Regular cardiac myocyte (primary cell): ENCODE results near the gene GPR179. TPM values are rescaled to one million over a fixed set of nuclear protein-coding genes. Genes with fewer than 3 reads are reported as not detected.

Experiments used
- total RNA-seq: library from RNA; depleted of rRNA; stranded (reverse); fragments of >200 nt; gene quantifications from 2 replicates; pipeline ENCODE4 v1.2.3, GENCODE V29; 2014

GPR179 gene, protein sequence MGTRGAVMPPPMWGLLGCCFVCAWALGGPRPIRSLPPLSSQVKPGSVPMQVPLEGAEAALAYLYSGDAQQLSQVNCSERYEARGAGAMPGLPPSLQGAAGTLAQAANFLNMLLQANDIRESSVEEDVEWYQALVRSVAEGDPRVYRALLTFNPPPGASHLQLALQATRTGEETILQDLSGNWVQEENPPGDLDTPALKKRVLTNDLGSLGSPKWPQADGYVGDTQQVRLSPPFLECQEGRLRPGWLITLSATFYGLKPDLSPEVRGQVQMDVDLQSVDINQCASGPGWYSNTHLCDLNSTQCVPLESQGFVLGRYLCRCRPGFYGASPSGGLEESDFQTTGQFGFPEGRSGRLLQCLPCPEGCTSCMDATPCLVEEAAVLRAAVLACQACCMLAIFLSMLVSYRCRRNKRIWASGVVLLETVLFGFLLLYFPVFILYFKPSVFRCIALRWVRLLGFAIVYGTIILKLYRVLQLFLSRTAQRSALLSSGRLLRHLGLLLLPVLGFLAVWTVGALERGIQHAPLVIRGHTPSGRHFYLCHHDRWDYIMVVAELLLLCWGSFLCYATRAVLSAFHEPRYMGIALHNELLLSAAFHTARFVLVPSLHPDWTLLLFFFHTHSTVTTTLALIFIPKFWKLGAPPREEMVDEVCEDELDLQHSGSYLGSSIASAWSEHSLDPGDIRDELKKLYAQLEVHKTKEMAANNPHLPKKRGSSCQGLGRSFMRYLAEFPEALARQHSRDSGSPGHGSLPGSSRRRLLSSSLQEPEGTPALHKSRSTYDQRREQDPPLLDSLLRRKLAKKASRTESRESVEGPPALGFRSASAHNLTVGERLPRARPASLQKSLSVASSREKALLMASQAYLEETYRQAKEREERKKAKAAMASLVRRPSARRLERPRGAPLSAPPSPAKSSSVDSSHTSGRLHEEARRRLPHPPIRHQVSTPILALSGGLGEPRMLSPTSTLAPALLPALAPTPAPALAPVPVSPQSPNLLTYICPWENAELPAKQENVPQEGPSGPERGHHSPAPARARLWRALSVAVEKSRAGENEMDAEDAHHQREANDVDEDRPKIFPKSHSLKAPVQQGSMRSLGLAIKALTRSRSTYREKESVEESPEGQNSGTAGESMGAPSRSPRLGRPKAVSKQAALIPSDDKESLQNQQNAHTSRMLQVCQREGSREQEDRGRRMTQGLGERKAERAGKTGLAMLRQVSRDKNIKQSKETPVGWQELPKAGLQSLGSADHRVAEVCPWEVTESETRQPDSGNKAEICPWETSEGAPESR (N-terminal part only)
- under 0.01 TPM in 1 of 2 replicates, not detected in the other for total RNA-seq

DNA sequence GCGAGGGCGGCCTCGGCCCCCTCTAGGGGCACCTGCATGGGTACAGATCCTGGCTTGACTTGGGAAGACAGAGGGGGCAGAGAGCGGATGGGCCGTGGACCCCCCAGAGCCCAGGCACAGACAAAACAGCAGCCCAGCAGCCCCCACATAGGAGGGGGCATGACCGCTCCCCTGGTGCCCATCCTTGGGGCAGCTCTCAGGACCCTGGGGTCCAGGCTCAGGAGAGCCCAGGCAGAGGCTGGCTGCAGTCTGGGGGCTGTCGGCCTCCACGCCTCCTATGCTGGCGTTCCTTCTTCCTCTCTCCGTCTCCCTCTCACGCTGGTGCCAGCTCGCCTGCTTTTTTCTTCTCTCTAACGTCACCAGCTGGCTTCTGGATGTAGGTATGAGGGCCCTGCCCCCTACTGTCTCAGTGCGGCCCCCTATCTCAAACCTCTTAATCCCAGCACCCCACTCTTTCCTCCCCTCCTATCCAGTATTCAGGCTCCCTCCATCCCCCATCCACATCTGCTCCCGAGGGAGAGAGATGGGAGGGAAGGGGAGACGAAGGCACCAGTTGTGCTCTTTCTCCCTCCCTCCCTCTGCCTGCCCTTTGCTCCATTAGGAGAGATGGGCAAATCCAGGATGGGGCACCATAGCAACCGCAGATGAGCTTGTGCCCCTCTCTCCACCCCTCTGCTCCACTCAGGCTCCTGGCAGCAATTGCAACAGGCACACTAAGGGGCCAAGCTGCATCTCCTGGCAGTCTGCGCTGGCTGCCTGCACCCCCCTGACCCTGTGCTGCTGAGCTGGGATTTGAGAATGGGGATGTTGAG, at the start of gene GPR179:
Gene GPR179, minus strand, starts transcription at position 349 of the 812 bp plus-strand sequence. Its CDS starts 167 bp downstream, at position 182.

DNA sequence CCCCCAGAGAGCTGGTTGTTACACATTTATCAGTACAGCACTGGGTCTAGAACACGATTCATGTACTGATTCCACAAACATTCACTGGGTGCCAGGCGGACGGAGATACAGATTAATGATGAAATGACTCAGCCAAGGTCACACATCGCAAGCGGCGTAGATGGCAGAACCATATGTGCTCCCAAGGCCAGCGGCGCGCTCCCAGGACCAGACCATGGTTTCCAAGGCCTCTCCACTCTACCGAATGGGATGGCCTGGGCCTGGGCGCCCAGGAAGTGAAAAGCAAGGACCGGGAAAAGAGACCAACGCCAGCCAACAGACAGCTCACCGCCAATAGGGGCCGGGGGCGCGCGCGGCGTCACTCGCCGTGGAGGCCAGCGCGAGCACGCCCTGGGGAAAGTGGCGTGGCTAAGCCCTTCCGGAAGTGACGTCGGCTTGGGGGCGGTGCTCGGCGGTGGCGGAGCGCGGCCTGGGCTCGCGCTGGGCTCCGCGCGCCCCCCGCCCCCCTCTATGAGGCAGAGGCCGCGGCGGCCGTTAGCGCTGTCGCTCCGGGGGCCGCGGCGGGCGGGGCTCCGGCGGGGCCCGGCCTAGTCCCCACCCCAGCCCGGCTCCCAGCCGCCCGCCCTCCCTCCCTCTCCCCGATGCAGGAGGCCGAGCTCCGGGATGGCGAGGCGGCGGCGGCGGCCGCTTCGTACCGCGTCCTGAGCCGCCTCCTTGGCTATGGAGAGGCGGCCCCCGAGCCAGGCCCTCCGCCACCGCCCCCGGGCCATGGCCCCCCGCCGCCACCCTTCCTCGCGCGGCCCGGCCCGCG, 7.9 kb upstream of the GPR179 start, which contains the start of gene SOCS7:
Gene SOCS7, plus strand, starts transcription at position 433 of the 811 bp plus-strand sequence. Its CDS starts 209 bp downstream, at position 642.

DNA sequence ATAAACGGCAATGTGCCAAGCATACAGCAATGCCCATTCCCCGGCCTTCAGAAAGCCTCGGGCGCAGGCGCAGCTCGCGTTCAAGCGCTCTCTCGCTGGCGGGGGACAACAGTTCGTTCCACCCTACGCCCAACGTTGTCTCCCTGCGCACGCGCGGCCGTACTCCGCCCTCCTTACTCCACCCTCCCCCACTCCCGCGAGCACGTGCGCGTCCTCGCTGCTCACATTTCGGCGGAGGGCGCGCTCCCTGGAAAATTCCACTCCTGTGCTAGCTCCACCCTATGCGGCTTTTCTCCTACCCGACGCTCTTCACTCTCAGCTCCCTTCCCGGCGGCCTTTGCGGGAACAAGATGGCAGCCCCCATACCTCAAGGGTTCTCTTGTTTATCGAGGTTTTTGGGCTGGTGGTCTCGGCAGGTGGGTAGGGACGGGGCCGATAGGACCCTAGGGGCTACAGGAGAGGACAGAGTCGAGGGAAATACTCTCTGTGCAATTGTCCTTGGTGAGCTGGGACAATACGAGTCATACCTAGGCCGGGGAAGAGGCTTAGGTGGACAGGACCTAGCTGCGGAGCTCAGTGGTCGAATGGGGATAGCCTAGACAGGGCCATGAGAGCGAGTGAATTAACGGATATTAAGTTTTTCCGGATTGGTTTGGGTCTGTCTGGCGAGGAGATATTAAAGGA, 46.8 kb downstream of the GPR179 start, which contains the start of gene MRPL45:
Gene MRPL45, plus strand, starts transcription at position 335 of the 684 bp plus-strand sequence. Its CDS starts 16 bp downstream, at position 351.

Other genes starting within 250 kb of the GPR179 start
- not detected in 2 replicates for gene TBC1D3E, start 216.0 kb downstream of the GPR179 start, total RNA-seq
- not detected in 2 replicates for gene TBC1D3, start 151.4 kb downstream of the GPR179 start, total RNA-seq
- 23.7 and 28.8 TPM in 2 replicates for gene MRPL45, start 46.8 kb downstream of the GPR179 start, total RNA-seq
- 12.4 and 12.7 TPM in 2 replicates for gene SOCS7, start 7.9 kb upstream of the GPR179 start, total RNA-seq
- gene ARHGAP23, start 84.5 kb upstream of the GPR179 start, total RNA-seq = 9.3 and 17.6 TPM in 2 replicates